Fibroblast of skin of scalp (primary cell): ENCODE results near the gene RSU1.
A peak's percentile ranks its signal among the peaks of the same experiment; 100 is the strongest.

Experiments used
- DNase-seq: peaks from one replicate; pipeline ENCODE4 v3.0.0-alpha.2; 2013

Gene RSU1

GRCh38 chr10:16822027-16822426 lies 4.8 kb upstream of the RSU1 start:
- DNase-seq: no peak

GRCh38 chr10:16820421-16820820 lies 3.2 kb upstream of the RSU1 start:
- no peak for DNase-seq

- DNase-seq: no peak
Observed at GRCh38 chr10:16820018-16820417, 2.8 kb upstream of the RSU1 start.

GRCh38 chr10:16819436-16819835 lies 2.2 kb upstream of the RSU1 start:
- no peak for DNase-seq

- DNase-seq: no peak
Observed at GRCh38 chr10:16819026-16819425, 1.8 kb upstream of the RSU1 start.

- no peak for DNase-seq
Observed at GRCh38 chr10:16816830-16817124, 447 bp downstream of the RSU1 start.

- DNase-seq: no peak
Observed at GRCh38 chr10:16816171-16816570, 1.1 kb downstream of the RSU1 start.

GRCh38 chr10:16814012-16814411 lies 3.2 kb downstream of the RSU1 start:
- no peak for DNase-seq

GRCh38 chr10:16812676-16813075 lies 4.5 kb downstream of the RSU1 start:
- no peak for DNase-seq

GRCh38 chr10:16811765-16812164 lies 5.5 kb downstream of the RSU1 start:
- DNase-seq: no peak

- DNase-seq: no peak
Observed at GRCh38 chr10:16811292-16811691, 5.9 kb downstream of the RSU1 start.

- DNase-seq: peak; percentile 23
Observed at GRCh38 chr10:16809074-16809718, 8.0 kb downstream of the RSU1 start.

- no peak for DNase-seq
Observed at GRCh38 chr10:16804123-16804522, 13.1 kb downstream of the RSU1 start.

GRCh38 chr10:16803464-16803863 lies 13.8 kb downstream of the RSU1 start:
- no peak for DNase-seq

GRCh38 chr10:16799621-16800020 lies 17.6 kb downstream of the RSU1 start:
- no peak for DNase-seq

- DNase-seq: no peak
Observed at GRCh38 chr10:16798571-16798970, 18.7 kb downstream of the RSU1 start.

GRCh38 chr10:16795410-16796073 lies 21.7 kb downstream of the RSU1 start:
- DNase-seq: no peak

GRCh38 chr10:16794005-16794404 lies 23.2 kb downstream of the RSU1 start:
- DNase-seq: no peak

GRCh38 chr10:16792675-16793074 lies 24.5 kb downstream of the RSU1 start:
- DNase-seq: peak; percentile 56

GRCh38 chr10:16789765-16790164 lies 27.5 kb downstream of the RSU1 start:
- DNase-seq: no peak

GRCh38 chr10:16789261-16789660 lies 28.0 kb downstream of the RSU1 start:
- no peak for DNase-seq

- no peak for DNase-seq
Observed at GRCh38 chr10:16788778-16789177, 28.4 kb downstream of the RSU1 start.

GRCh38 chr10:16788125-16788524 lies 29.1 kb downstream of the RSU1 start:
- DNase-seq: no peak

GRCh38 chr10:16787361-16787791 lies 29.8 kb downstream of the RSU1 start:
- DNase-seq: no peak

GRCh38 chr10:16780338-16780880 lies 36.8 kb downstream of the RSU1 start:
- DNase-seq: no peak
